HUES48 (cell line): Measurements from ENCODE around the gene TRIM38.
"Not testable (repeated sequence)": the region's sequence is repeated elsewhere in the genome, so short reads cannot be mapped to it uniquely, and the experiment has no call there.

Experiments used
- H3K27ac ChIP-seq: one replicate; pipeline ENCODE4 v1.7.0; 2013; ENCODE audit warnings: low read depth, low read length, inconsistent platforms
- H3K27me3 ChIP-seq: 2 replicates; pipeline ENCODE4 v1.6.1; 2013; ENCODE audit warnings: mild to moderate bottlenecking, low read length; ENCODE audit not compliant: control insufficient read depth, insufficient read depth
- H3K36me3 ChIP-seq: 2 replicates; pipeline ENCODE4 v1.6.1; 2013; ENCODE audit warnings: low read length; ENCODE audit not compliant: control insufficient read depth, insufficient read depth
- H3K4me1 ChIP-seq: 2 replicates; pipeline ENCODE4 v1.6.1; 2013; ENCODE audit warnings: mild to moderate bottlenecking, low read length; ENCODE audit not compliant: control insufficient read depth, insufficient read depth
- H3K4me3 ChIP-seq: 2 replicates; pipeline ENCODE4 v1.5.1; 2013; ENCODE audit warnings: mild to moderate bottlenecking, low read depth, low read length
- H3K9ac ChIP-seq: 2 replicates; pipeline ENCODE4 v1.6.1; 2013; ENCODE audit warnings: mild to moderate bottlenecking, low read depth, low read length, moderate library complexity
- H3K9me3 ChIP-seq: 2 replicates; pipeline ENCODE4 v1.6.1; 2013; ENCODE audit warnings: low read length; ENCODE audit not compliant: control insufficient read depth, insufficient read depth

The TRIM38 gene

DNA sequence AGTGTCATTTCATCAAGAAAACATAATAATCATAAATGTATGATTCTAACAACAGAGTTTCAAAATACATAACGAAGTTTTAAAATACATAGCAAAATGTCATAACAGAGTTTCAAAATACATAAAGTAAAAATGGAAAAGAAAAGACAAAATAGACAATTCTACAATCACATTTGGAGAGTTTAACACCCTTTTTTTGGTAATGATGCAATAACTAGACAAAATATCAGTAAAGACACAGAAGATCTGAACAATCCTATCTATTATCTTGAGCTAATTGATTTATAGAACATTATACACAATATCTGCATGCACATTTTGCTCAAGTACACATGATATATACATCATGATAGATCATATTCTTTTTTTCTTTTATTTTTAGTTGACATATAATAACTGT, 18.7 kb upstream of the TRIM38 start:
- no peak overlapping the region for H3K27ac ChIP-seq
- H3K9ac ChIP-seq = no peak overlapping the region

DNA sequence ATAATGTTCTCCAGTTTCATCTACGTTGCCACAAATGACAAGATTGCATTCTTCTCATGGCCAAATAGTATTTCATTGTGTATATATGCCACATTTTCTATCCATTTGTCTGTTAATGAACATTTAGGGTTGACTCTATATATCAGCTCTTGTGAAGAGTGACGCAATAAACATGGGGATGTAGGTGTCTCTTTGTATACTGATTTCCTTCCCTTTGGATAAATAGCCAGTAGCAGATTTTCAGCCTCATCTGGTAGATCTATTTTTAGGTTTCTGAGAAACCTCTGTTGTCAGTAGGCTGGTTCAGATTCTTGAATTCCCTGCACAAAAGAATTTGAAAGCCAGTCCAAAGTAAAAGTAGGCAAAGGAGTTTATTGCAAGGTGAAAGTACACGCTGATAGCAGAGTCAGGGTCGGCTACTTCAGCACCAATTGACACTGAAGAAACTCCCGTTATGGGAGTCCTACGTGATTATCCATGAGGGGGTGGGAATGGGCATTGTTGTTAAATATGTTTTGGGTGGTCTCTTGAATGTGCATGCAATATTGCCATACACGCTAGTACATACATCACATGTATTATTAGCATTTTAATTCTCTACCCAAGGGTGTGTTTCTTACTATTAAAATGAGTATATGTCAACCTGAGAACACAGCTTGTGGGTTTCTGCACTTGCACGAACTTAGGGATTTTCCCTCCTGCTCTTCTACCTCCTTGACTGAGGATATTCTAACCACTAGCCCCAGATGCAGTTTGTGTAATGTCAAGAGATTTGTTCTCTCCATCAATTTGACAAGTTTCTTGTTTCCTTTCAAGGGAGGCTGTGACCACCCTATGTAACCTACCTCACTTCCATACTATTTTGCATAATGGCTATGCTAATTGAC, 17.7 kb upstream of the TRIM38 start:
- H3K9ac ChIP-seq = no peak overlapping the region
- no peaks in the 10 kb centered on the region for H3K4me1 ChIP-seq
- H3K9me3 ChIP-seq = no peaks in the 10 kb centered on the region; the same call in none of the 2 replicates
- no peak overlapping the region for H3K27ac ChIP-seq
- H3K4me3 ChIP-seq = no peak overlapping the region
- no peaks in the 10 kb centered on the region for H3K27me3 ChIP-seq
- no peaks in the 10 kb centered on the region for H3K36me3 ChIP-seq

More for the DNA sequence above, 18.7 kb upstream of the TRIM38 start:
- Histone ChIP-seq H3K4me1 (no peaks in the 10 kb centered on the region), H3K27me3 (no peaks in the 10 kb centered on the region), H3K36me3 (no peaks in the 10 kb centered on the region), H3K9me3 (no peaks in the 10 kb centered on the region; the same call in none of the 2 replicates), H3K4me3 (no peak overlapping the region)

DNA sequence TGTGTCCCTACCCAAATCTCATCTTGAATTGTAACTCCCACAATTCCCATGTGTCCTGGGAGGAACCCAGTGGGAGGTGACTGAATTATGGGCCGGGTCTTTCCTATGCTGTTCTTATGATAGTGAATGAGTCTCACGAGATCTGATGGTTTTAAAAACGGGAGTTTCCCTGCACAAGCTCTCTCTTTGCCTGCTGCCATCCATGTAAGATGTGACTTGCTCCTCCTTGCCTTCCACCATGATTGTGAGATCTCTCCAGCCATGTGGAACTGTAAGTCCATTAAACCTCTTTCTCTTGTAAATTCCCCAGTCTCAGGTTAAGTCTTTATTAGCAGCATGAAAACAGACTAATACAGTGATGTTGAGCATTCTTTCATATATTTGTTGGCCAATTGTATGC, 16.9 kb upstream of the TRIM38 start:
- H3K27me3 ChIP-seq, H3K27ac ChIP-seq, H3K36me3 ChIP-seq, H3K9ac ChIP-seq, H3K4me1 ChIP-seq, H3K9me3 ChIP-seq, H3K4me3 ChIP-seq: not testable (repeated sequence)

DNA sequence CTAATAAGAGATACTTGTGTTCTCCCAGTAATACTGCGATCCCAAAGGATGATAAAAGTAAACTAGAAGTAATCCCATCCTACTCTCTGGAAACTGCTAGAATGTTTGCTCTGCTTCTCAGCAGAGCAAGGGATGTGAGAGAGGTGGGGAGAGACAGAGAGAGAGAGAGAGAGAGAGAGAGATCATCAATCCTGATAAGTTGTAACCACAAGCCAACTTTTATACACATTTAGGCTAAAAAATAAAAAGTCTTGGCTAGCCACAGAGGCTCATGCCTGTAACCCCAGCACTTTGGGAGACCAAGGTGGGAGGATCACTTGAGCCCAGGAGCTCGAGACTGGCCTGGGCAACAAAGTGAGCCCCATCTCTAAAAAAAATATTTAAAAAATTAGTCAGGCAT, 16.0 kb upstream of the TRIM38 start:
- H3K9me3 ChIP-seq = no peaks in the 10 kb centered on the region; the same call in none of the 2 replicates
- no peaks in the 10 kb centered on the region for H3K27me3 ChIP-seq
- no peak overlapping the region for H3K4me3 ChIP-seq
- H3K36me3 ChIP-seq = no peaks in the 10 kb centered on the region
- H3K9ac ChIP-seq = no peak overlapping the region
- no peaks in the 10 kb centered on the region for H3K4me1 ChIP-seq
- no peak overlapping the region for H3K27ac ChIP-seq

DNA sequence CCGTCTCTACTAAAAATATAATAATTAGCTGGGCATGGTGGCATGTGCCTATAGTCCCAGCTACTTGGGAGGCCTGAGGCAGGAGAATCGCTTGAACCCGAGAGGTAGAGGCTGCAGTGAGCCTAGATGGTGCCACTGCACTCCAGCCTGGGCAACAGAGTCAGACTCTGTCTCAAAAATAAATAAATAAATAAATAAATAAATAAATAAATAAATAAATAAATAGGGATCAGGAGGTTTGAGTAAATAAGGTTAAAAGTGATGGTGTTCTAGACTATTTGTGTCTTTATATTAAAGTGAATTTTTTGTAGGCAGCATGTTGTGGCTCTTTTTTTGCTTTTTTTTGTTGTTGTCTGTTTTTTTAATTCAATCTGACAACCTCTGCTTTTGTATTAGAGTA, 15.1 kb upstream of the TRIM38 start:
- H3K4me1 ChIP-seq, H3K9me3 ChIP-seq, H3K4me3 ChIP-seq, H3K27ac ChIP-seq, H3K9ac ChIP-seq, H3K36me3 ChIP-seq, H3K27me3 ChIP-seq: not testable (repeated sequence)

DNA sequence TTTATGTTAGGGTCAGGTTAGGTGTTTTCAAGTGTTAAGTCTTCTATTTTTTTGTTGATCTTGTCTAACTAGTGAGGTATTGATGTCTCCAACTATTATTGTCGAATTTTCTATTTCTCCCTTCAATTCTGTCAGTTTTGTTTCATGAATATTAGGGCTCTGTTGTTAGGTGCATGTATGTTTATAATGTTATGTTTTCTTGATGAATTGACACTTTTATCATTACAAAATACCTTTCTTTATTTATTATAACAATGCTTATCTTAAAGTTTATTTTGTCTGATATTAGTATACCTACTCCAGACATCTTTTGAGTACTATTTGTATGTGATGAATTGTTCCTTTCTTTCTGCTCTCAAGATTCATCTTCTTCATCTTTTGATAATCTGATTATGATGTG, 12.9 kb upstream of the TRIM38 start:
- Histone ChIP-seq H3K9ac (no peak overlapping the region), H3K27ac (no peak overlapping the region), H3K4me3 (no peak overlapping the region), H3K9me3 (no peaks in the 10 kb centered on the region; the same call in none of the 2 replicates), H3K4me1 (no peaks in the 10 kb centered on the region), H3K36me3 (no peaks in the 10 kb centered on the region), H3K27me3 (no peaks in the 10 kb centered on the region)

DNA sequence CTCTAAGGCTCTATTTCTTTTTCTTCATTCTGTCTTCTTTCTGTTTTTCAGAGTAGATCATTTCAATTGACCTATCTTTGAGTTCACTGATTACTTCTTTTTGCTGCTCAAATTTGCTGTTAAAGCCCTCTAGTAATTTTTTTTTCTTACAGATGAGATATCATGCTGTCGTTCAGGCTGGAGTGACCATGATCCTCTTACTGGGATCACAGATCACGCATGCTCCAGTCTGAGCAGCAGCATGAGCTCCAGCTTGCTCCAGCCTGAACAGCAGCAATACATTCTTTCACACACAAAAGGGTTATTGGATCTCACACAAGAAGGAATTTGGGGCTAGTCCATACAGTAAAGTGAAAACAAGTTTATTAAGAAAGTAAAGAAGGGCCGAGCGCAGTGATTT, 12.3 kb upstream of the TRIM38 start:
- Histone ChIP-seq H3K4me1 (no peaks in the 10 kb centered on the region), H3K27ac (no peak overlapping the region), H3K4me3 (no peak overlapping the region), H3K9ac (no peak overlapping the region), H3K36me3 (no peaks in the 10 kb centered on the region), H3K9me3 (no peaks in the 10 kb centered on the region; the same call in none of the 2 replicates), H3K27me3 (no peaks in the 10 kb centered on the region)

DNA sequence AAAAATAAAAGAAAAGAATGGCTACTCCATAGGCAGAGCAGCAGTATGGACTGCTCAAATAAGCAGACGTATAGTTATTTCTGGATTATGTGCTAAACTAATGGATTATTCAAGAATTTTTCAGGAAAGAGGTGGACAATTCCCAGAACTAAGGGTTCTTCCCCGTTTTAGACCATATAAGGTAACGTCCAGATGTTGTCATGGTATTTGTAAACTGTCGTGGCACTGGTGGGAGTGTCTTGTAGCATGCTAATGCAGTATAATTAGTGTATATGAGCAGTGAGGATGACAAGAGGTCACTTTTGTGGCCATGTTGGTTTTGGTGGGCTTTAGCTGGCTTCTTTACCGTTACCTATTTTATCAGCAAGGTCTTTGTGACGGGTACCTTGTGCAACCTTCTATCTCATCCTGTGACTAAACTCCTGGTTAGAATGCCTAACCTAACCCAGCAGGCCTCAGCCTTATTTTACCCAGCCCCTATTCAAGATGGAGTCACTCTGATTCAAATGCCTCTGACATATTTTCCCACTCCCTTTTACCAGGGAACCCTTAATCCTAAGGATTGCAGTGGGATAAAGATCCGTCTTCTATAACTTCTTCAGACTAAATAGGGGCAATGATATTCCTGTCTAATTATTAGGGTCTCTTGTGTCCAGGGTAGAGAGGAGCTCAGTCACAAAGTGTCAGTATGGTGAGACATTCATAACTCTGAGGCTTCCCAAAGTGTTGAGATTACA, 11.1 kb upstream of the TRIM38 start:
- H3K4me1 ChIP-seq = no peaks in the 10 kb centered on the region
- H3K4me3 ChIP-seq = no peak overlapping the region
- H3K27ac ChIP-seq = no peak overlapping the region
- H3K27me3 ChIP-seq = no peaks in the 10 kb centered on the region
- no peak overlapping the region for H3K9ac ChIP-seq
- no peaks in the 10 kb centered on the region for H3K36me3 ChIP-seq
- H3K9me3 ChIP-seq = no peaks in the 10 kb centered on the region

DNA sequence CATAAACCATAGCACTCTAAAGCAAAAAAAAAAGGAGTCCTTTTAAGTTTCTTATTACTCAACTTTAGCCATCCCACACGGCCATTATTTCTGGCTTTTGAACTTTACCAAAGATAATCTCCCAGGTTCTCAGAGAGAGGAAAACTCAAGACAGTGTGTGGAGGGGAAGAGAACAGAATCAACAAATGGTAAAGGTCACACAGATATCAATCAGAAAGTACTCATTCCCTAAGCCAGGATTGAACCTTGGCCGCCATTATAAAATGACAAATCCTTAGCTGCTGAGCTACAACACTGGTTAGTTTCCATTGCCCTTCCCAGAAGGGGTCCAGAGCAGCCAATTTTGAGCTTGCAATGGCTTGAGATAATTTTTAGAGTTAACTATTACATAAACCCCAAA, 10.1 kb upstream of the TRIM38 start:
- no peak overlapping the region for H3K27ac ChIP-seq
- H3K9ac ChIP-seq = no peak overlapping the region
- H3K4me3 ChIP-seq = no peak overlapping the region
- H3K4me1 ChIP-seq = no peaks in the 10 kb centered on the region
- H3K36me3 ChIP-seq = no peaks in the 10 kb centered on the region
- H3K27me3 ChIP-seq = no peaks in the 10 kb centered on the region
- no peaks in the 10 kb centered on the region for H3K9me3 ChIP-seq

DNA sequence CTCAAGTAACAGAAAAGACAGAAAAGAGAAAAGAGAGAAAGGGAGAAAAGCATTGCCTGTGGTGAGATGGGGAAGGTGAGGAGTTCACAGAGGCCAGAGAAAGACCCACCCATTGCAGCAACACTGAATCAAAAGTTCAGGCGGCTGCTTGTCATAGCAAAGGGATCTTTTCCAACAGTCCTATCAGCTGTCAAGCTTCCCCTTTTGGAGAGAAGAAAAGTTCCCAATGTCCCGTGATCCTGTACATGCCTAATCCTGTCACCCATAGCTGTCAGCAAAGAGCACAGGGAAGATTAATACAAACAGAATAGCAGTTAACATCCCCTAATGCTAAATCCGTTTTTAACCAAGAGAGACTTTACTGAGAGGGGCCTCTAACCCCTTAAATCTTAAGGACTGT, 8.9 kb upstream of the TRIM38 start:
- Histone ChIP-seq H3K36me3 (no peaks in the 10 kb centered on the region), H3K4me3 (no peak overlapping the region), H3K9ac (no peak overlapping the region), H3K27me3 (no peaks in the 10 kb centered on the region), H3K27ac (no peak overlapping the region), H3K9me3 (peaks cover 10% of the 10 kb centered on the region), H3K4me1 (no peaks in the 10 kb centered on the region)

DNA sequence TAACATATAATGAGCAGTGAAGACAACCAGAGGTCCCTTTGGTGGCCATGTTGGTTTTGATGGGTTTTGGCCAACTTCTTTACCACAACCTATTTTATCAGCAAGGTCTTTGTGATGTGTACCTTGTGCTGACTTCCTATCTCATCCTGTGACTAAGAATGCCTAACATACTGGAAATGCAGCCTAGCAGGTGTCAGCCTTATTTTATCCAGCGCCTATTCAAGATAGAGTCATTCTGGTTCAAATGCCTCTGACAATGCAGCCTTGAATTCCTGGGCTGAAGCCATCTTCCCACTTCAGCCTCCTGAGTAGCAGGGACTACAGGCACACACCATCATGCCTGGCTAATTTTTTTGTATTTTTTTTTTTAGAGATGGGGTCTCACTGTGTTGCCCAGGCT, 7.8 kb upstream of the TRIM38 start:
- Histone ChIP-seq H3K27ac (no peak overlapping the region), H3K9ac (no peak overlapping the region)

More for the DNA sequence above, 7.8 kb upstream of the TRIM38 start:
- Histone ChIP-seq H3K4me1 (no peaks in the 10 kb centered on the region), H3K27me3 (no peaks in the 10 kb centered on the region), H3K4me3 (no peak overlapping the region), H3K9me3 (peaks cover 11% of the 10 kb centered on the region), H3K36me3 (no peaks in the 10 kb centered on the region)
